Cardiac septum (tissue), 1 donor: ENCODE measurements around the gene KRTAP10-9. TPM values are rescaled to one million over a fixed set of nuclear protein-coding genes. Genes with fewer than 3 reads are reported as not detected.
"Not testable (repeated sequence)": the region's sequence is repeated elsewhere in the genome, so short reads cannot be mapped to it uniquely, and the experiment has no call there.

Source experiments
- DNase-seq: peaks from one replicate; pipeline ENCODE4 v3.0.0-alpha.2; 2020; ENCODE audit warnings: low spot score
- intact Hi-C: fragments of 100-400 bp; cut with DNase I; formaldehyde crosslinking; loops from one replicate; pipeline ENCODE4 v1.14.0; 2022
- total RNA-seq: library from RNA; stranded (reverse); fragmentation: NEBNext Ultra II Directional; extraction: Animal tissue kit (Norgen Biotek cat#: 25700); gene quantifications from one replicate; pipeline ENCODE4 v1.2.1, GENCODE V29; 2021
- donor health status: DM: no; HTN: no; CAD: no.

KRTAP10-9 gene
- total RNA-seq, 1 donor from 2014 or later, result not detected

GRCh38 chr21:44612669-44613229 is 14.1 kb upstream of the KRTAP10-9 start:
- intact Hi-C loops, result no loop called here
- no peak for DNase-seq

DNA sequence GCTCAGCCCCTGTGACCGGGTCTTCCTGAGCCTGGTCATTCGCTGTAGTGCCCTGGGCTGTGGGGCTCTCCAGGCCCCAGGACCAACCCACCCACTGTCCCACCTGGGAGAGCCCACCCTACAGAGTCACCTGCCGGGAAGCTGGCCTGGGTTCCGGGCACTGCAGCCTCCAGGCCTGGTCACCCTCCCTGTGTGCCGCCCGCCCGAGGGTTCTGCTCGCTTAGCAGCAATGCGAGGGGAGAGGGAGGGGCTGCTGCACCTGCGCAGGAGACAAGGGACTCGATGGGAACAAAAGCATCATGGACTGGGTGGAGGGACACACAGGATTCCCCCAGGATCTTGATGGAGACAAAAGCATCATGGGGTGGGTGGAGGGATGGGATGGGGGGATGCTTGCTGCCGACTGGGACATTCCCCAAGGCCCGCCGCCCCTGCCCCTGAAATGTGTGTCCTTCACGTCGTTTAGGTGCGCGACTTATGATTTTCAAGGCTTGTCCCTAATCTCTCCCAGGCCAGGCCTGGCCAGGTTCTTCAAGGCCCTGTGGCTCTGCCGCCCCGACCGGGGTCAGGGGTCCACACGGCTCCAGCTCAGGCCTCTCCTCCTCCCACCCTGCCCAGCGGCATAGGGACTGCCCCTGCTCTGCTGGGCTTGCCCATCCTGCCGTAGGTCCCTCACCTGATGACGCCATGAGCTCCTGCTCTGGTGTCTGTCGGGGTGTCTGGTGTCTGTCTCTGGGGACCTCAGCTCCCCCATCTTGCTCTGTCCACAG is 13.3 kb upstream of the KRTAP10-9 start:
- no peak for DNase-seq
- intact Hi-C loops, result no loop called here

DNA sequence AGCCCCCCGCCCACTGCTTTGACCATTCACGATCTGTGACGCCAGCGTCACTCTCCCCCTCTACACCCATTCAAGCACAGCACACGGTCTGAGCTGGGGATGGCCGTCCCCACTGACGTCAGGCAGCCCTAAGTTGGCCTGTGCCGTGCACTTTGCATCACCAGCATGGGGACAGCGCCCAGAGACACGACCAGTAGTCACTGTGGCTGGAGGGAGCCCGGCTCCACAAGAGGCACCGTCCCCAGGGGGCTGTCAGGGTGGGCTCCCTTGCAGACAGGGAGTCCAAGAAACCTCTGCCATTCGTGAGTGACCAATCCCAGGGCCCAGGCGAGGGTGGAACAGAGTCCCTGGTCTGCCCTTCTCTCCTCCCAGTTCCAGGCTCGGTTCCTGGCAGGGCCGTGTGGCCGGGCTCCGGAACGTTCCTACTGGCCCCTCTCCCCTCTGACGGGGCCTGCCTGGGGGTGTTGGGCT is 12.7 kb upstream of the KRTAP10-9 start:
- intact Hi-C loops, result no loop called here
- peak; percentile 51 for DNase-seq

GRCh38 chr21:44614961-44615391 is 11.9 kb upstream of the KRTAP10-9 start:
- intact Hi-C loops, result no loop called here
- DNase-seq, result no peak

- intact Hi-C loops, result no loop called here
- no peak for DNase-seq
Observed at GRCh38 chr21:44615466-44615865, 11.4 kb upstream of the KRTAP10-9 start.

- intact Hi-C loops, result no loop called here
- no peak for DNase-seq
Observed at GRCh38 chr21:44615911-44616590, 10.8 kb upstream of the KRTAP10-9 start.

- no peak for DNase-seq
- intact Hi-C loops, result no loop called here
Observed at GRCh38 chr21:44616591-44616926, 10.3 kb upstream of the KRTAP10-9 start.

- DNase-seq, result no peak
- intact Hi-C loops, result no loop called here
Observed at GRCh38 chr21:44617071-44617501, 9.8 kb upstream of the KRTAP10-9 start.

DNA sequence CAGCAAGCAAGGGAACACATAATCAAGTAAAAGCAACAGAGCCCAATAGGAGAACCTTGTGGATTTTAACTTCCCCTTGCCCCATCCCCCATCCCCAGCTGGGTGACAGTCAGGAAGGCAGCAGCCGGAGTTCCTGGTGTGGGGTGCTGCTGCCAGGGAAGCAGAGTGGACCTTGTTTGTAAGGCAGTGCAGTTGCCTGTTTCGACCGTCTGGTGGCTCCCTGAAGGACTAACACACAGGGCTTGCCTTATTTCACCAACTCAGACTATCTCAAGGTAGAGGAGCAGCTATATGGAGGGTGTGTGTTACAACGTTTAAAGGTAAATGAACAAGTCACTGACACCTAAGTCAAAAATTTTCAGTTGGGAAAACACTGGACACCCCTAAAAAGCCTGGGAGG is 8.4 kb upstream of the KRTAP10-9 start:
- no peak for DNase-seq
- intact Hi-C loops, result no loop called here

- intact Hi-C loops, result no loop called here
- DNase-seq, result no peak
Observed at GRCh38 chr21:44618909-44619308, 8.0 kb upstream of the KRTAP10-9 start.

- DNase-seq, result no peak
- intact Hi-C loops, result no loop called here
Observed at GRCh38 chr21:44619886-44620285, 7.0 kb upstream of the KRTAP10-9 start.

DNA sequence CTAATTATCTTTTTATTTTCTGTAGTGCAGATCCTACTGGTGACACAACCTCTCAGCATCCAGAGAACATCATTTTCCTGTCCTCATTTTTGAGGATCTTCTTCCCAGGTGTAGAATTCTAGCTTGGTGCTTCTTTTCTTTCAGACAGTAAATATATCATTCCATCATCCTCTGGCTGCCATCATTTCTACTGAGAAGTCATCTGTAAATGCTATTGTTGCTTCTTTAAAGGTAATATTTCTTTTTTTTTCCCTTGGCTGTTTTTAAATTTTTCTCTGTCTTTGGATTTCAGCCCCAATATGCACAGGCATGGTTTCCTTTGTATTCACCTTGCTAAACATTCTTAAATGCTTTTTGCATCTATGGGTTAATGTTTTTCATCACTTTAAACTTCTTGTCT is 3.3 kb upstream of the KRTAP10-9 start:
- intact Hi-C loops, result no loop called here
- DNase-seq, result no peak

- DNase-seq, result no peak
Observed at GRCh38 chr21:44625756-44626155, 1.1 kb upstream of the KRTAP10-9 start.

GRCh38 chr21:44626262-44626661 is 631 bp upstream of the KRTAP10-9 start:
- no peak for DNase-seq
- intact Hi-C loops, result no loop called here

More at GRCh38 chr21:44625756-44626155, 1.1 kb upstream of the KRTAP10-9 start:
- intact Hi-C loops, result no loop called here

GRCh38 chr21:44627181-44627822 is 409 bp downstream of the KRTAP10-9 start:
- intact Hi-C loops, DNase-seq: not testable (repeated sequence)

DNA sequence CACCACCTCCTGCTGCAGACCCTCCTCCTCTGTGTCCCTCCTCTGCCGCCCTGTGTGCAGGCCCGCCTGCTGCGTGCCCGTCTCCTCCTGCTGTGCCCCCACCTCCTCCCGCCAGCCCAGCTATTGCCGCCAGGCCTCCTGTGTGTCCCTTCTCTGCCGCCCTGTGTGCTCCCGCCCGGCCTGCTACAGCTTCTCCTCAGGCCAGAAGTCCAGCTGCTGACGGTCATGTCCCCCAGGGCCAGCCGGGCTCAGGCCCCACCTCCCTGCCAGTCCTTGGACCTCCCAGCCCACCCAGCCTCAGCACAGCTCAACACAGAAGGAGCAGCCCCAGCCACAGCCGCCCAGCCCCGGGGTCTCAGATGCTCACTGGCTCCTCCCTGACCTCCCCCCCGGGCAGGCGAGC is 939 bp downstream of the KRTAP10-9 start:
- DNase-seq, intact Hi-C loops: not testable (repeated sequence)

DNA sequence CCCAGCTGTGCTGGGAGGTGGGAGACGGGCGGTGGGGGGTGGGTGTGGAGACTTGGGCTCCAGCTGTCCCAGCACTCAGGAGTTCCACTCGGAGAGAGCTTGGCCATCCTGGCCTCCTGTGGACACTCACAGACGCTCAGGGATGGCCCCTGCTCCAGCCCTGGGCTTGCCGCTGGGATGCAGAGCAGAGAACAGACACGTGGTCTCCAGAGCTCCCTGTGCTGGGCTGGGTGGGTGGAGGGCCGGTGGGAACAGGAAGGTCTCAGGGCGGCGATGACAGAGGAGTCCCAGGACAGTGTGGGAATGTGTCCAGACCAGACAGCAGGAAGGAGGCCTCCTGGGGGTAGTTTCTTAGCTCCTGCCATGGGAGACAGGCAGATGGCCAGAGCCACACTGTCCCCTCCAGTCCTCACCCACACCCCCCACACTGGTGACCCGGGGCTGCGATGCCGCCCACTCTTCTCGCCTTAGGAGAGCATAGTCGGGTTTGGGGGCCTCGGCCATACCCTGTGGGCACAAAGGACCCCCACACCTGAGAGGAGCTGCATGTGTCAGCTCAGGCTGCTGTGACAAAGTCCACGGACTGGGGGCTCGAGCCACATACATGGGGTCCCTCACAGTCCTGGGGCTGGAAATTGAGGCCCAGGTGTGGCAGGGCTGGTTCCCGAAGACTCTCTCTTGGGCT is 2.0 kb downstream of the KRTAP10-9 start:
- DNase-seq, result no peak
- intact Hi-C loops, result no loop called here

DNA sequence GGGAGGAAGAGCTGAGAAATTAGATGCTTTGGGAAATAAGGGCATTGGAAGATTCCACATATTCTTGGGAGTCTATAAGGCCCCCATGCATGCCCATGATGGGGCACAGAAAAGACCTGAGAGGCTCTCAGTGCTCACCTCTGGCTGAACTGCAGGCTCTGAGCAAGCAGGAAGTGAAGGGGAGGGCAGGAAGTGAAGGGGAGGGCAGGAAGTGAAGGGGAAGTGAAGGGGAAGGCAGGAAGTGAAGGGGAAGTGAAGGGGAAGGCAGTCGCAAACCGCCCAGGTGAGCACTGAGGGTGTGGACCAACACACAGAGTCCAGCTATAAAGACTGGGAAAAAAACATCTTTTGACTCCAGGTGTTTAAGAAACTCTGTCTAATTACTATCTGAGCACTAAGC is 3.5 kb downstream of the KRTAP10-9 start:
- intact Hi-C loops, result no loop called here
- no peak for DNase-seq

DNA sequence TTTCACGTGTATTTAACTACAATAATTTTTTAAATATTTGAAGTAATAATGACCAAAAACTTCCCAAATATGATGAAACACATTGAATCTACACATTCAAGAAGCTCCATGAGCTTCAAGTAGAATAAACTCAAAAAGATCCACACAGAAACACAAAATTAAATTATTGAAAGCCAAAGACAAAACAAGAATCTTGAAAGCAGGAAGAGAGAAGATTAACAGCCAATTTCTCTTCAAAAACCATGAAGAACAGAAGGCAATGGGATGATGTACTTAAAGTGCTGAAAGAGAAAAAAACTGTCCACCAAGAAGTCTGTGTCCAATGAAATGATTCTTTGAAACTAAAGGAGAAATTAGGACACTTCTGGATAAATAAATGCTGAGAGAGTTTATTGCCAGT is 5.2 kb downstream of the KRTAP10-9 start:
- intact Hi-C loops, result no loop called here

More for the DNA sequence above, 5.2 kb downstream of the KRTAP10-9 start:
- no peak for DNase-seq
